GM23248 (cell line): ENCODE measurements around the gene DDC. TPM values are rescaled to one million over a fixed set of nuclear protein-coding genes. Genes with fewer than 3 reads are reported as not detected.

Experiments
- DNase-seq: peaks from one replicate; pipeline ENCODE4 v3.0.0-alpha.2; 2015
- H2AFZ ChIP-seq: fragments of 200-600 bp; sonication (generic); 2 replicates; pipeline ENCODE4 v1.6.1; 2016; ENCODE audit warnings: antibody characterized with exemption
- H3F3A ChIP-seq: fragments of 200-600 bp; sonication (generic); 2 replicates; pipeline ENCODE4 v1.6.1; 2016; ENCODE audit warnings: mild to moderate bottlenecking, antibody characterized with exemption, mixed run types; ENCODE audit not compliant: insufficient read depth
- H3K27ac ChIP-seq: fragments of 200-600 bp; sonication (generic); 2 replicates; pipeline ENCODE4 v1.5.1; 2016; ENCODE audit warnings: mild to moderate bottlenecking
- H3K27me3 ChIP-seq: fragments of 200-600 bp; sonication (generic); replicated peaks from 2 replicates; pipeline ENCODE4 v1.6.1; 2016; ENCODE audit warnings: mild to moderate bottlenecking; ENCODE audit not compliant: insufficient read depth
- H3K36me3 ChIP-seq: fragments of 200-600 bp; sonication (generic); 2 replicates; pipeline ENCODE4 v1.6.1; 2016; ENCODE audit warnings: low read depth, mild to moderate bottlenecking
- H3K4me1 ChIP-seq: fragments of 200-600 bp; sonication (generic); 2 replicates; pipeline ENCODE4 v1.6.1; 2016; ENCODE audit warnings: mild to moderate bottlenecking; ENCODE audit not compliant: insufficient read depth
- H3K4me2 ChIP-seq: fragments of 200-600 bp; sonication (generic); one replicate; pipeline ENCODE4 v1.6.1; 2016; ENCODE audit warnings: mild to moderate bottlenecking; ENCODE audit not compliant: unreplicated experiment
- H3K4me3 ChIP-seq: fragments of 200-600 bp; sonication (generic); 2 replicates; pipeline ENCODE4 v1.5.1; 2016; ENCODE audit warnings: mild to moderate bottlenecking
- H3K79me2 ChIP-seq: fragments of 200-600 bp; sonication (generic); 2 replicates; pipeline ENCODE4 v1.6.1; 2016; ENCODE audit warnings: mild to moderate bottlenecking; ENCODE audit not compliant: insufficient read depth
- H3K9ac ChIP-seq: fragments of 200-600 bp; sonication (generic); 2 replicates; pipeline ENCODE4 v1.6.1; 2016; ENCODE audit warnings: mild to moderate bottlenecking
- H3K9me2 ChIP-seq: fragments of 200-600 bp; sonication (generic); 2 replicates; pipeline ENCODE4 v1.6.1; 2016; ENCODE audit warnings: mixed run types, mild to moderate bottlenecking, moderate library complexity; ENCODE audit not compliant: insufficient read depth
- H3K9me3 ChIP-seq: fragments of 200-600 bp; sonication (generic); one replicate; pipeline ENCODE4 v1.6.1; 2017; ENCODE audit warnings: low read depth
- H4K20me1 ChIP-seq: fragments of 200-600 bp; sonication (generic); 2 replicates; pipeline ENCODE4 v1.6.0; 2016; ENCODE audit not compliant: insufficient read depth
- EZH2 ChIP-seq: fragments of 200-600 bp; sonication (generic); IDR thresholded peaks from 2 replicates; pipeline ENCODE4 v1.6.1; 2018; ENCODE audit warnings: antibody characterized with exemption, mild to moderate bottlenecking; ENCODE audit not compliant: insufficient read depth, poor library complexity, severe bottlenecking
- EZH2phosphoT487 ChIP-seq: fragments of 200-600 bp; sonication (generic); IDR thresholded peaks from 2 replicates; pipeline ENCODE4 v1.6.1; 2018; ENCODE audit warnings: antibody characterized with exemption, moderate library complexity, mild to moderate bottlenecking, low read depth; ENCODE audit not compliant: insufficient read depth
- whole genome bisulfite sequencing, 2 experiments: methylation state at CpG; one replicate each; pipeline ENCODE4 v1.1.6; 2015 to 2017; ENCODE audit warnings: low lambda C conversion rate in 2 of 2, low coverage in 1 of 2; ENCODE audit errors: missing lambda C conversion rate in 2 of 2; 5-methylcytosine and 5-hydroxymethylcytosine counted together
- in situ Hi-C: fragments of 300-500 bp; cut with MboI; formaldehyde crosslinking; loops from 2 replicates; pipeline ENCODE4 v1.15.0; 2020
- polyA plus RNA-seq: library from polyadenylated mRNA; unstranded; fragments of >200 nt; fragmentation: Nextera tagmentation; extraction: Ambion mirVana; gene quantifications from 2 replicates; pipeline ENCODE4 v1.2.1, GENCODE V29; 2016
- small RNA-seq: library from RNA; depleted of rRNA; stranded (forward); fragments of <200 nt; gene quantifications from one replicate; pipeline ENCODE3, GENCODE V24; 2014; ENCODE audit warnings: low read depth, low replicate concordance
- total RNA-seq: library from RNA; depleted of rRNA; stranded (reverse); fragments of >200 nt; shearing (Covaris generic); gene quantifications from 2 replicates; pipeline ENCODE4 v1.2.3, GENCODE V29; 2014; rRNA removed

Gene DDC
- total and polyA plus RNA-seq, 2 experiments from 2014 or later = not detected

- WGBS, 2 experiments = 55 to 61% methylated on average over 17 of the region's 17 CpGs
- no peak for TF ChIP-seq EZH2phosphoT487
- no peak for TF ChIP-seq EZH2
- DNase-seq = no peak
Observed at GRCh38 chr7:50409856-50410745, 155.1 kb downstream of the DDC start.

More at GRCh38 chr7:50409856-50410745, 155.1 kb downstream of the DDC start:
- H3K9ac ChIP-seq = no peak overlapping the region
- no peaks in the 10 kb centered on the region for H3K9me2 ChIP-seq
- no peaks in the 10 kb centered on the region for H4K20me1 ChIP-seq
- H3K27me3 ChIP-seq = peaks cover 12% of the 10 kb centered on the region; the same call in 1 of the 2 replicates
- no peaks in the 10 kb centered on the region for H3K9me3 ChIP-seq
- no peak overlapping the region for H3K4me2 ChIP-seq
- no peak overlapping the region for H3K4me3 ChIP-seq
- H2AFZ ChIP-seq = no peak overlapping the region
- in situ Hi-C loops = loop anchor here (10.0 kb wide), 1 partner anchor 205 kb away; no protein-coding TSS in a partner anchor
- H3K36me3 ChIP-seq = no peaks in the 10 kb centered on the region
- H3F3A ChIP-seq = no peaks in the 10 kb centered on the region
- H3K27ac ChIP-seq = no peak overlapping the region
- no peaks in the 10 kb centered on the region for H3K4me1 ChIP-seq
- H3K79me2 ChIP-seq = no peaks in the 10 kb centered on the region

Small RNA genes within 50 kb of the gene (small RNA-seq; reads per million reads assigned to genes)
- gene RNU6-1091P = not detected

Other genes starting within 250 kb of the DDC start
- gene FIGNL1, start 115.1 kb downstream of the DDC start, total RNA-seq = 20.2 and 27.8 TPM in 2 replicates
- 8.4 and 9.2 TPM in 2 replicates for gene FIGNL1, start 115.1 kb downstream of the DDC start, polyA plus RNA-seq
- 24.0 and 25.9 TPM in 2 replicates for gene GRB10, start 217.5 kb upstream of the DDC start, total RNA-seq
- 12.8 and 12.9 TPM in 2 replicates for gene GRB10, start 217.5 kb upstream of the DDC start, polyA plus RNA-seq